Thyroid gland (tissue), 4 donors: ENCODE measurements around the gene DEPDC1. TPM values are rescaled to one million over a fixed set of nuclear protein-coding genes. Genes with fewer than 3 reads are reported as not detected.
"Not testable (repeated sequence)": the region's sequence is repeated elsewhere in the genome, so short reads cannot be mapped to it uniquely, and the experiment has no call there.

ENCODE experiments used
- DNase-seq, 2 donors: peaks; one replicate each; pipeline ENCODE4 v3.0.0-alpha.2; 2019
- H3K27ac ChIP-seq, 3 donors: fragments of 200-600 bp; sonication (generic); 1 replicate in 2 of 3; 2 replicates in 1 of 3; pipeline ENCODE4 v1.5.1; 2016 to 2019; ENCODE audit warnings: mild to moderate bottlenecking in 1 of 3, moderate library complexity in 1 of 3
- H3K27me3 ChIP-seq: fragments of 200-600 bp; sonication (generic); one replicate; pipeline ENCODE4 v1.5.1; 2019
- H3K36me3 ChIP-seq, 2 donors: fragments of 200-600 bp; sonication (generic); one replicate each; pipeline ENCODE4 v1.5.1; 2016 to 2019
- H3K4me1 ChIP-seq, 2 donors: fragments of 200-600 bp; sonication (generic); one replicate each; pipeline ENCODE4 v1.5.1; 2017 to 2019
- H3K4me3 ChIP-seq, 3 donors: fragments of 200-600 bp; sonication (generic); replicated peaks in 1 of 3; 1 replicate in 2 of 3; 2 replicates in 1 of 3; pipeline ENCODE4 v1.5.1; 2016; ENCODE audit warnings: mild to moderate bottlenecking in 1 of 3
- H3K9me3 ChIP-seq: fragments of 200-600 bp; sonication (generic); one replicate; pipeline ENCODE4 v1.5.1; 2017
- CTCF ChIP-seq, 6 experiments: fragments of 200-600 bp in 3 of 6; fragments of 450-650 bp in 3 of 6; sonication (generic) in 3 of 6; IDR thresholded peaks; one replicate each; pipeline ENCODE4 v1.5.1; 2016 to 2019; ENCODE audit warnings: antibody characterized with exemption in 6 of 6, mild to moderate bottlenecking in 2 of 6, inconsistent platforms in 1 of 6, moderate library complexity in 1 of 6
- POLR2A ChIP-seq, 2 donors: fragments of 450-650 bp; IDR thresholded peaks; one replicate each; pipeline ENCODE4 v1.6.1; 2017; ENCODE audit warnings: antibody characterized with exemption in 2 of 2, mild to moderate bottlenecking in 2 of 2, moderate library complexity in 1 of 2
- WGBS, 2 donors: methylation state at CpG; one replicate each; pipeline ENCODE4 v1.1.5; 2017; 5-methylcytosine and 5-hydroxymethylcytosine counted together
- intact Hi-C: fragments of 100-400 bp; cut with DNase I; formaldehyde crosslinking; loops from one replicate; pipeline ENCODE4 v1.15.1; 2023
- total RNA-seq, 4 donors: library from RNA; depleted of rRNA; stranded (reverse); fragments of >200 nt; gene quantifications; one replicate each; pipeline ENCODE4 v1.2.3, GENCODE V29; 2016

Gene DEPDC1
- total RNA-seq, 4 donors from 2014 or later, result 0.11 to 0.27 (median 0.13) TPM; not detected in 1

GRCh38 chr1:68503085-68503484 is 6.2 kb upstream of the DEPDC1 start:
- Histone ChIP-seq H3K27ac (no peak overlapping the region), H3K27me3 (no peaks in the 10 kb centered on the region), H3K4me3 (no peak overlapping the region), H3K4me1 (no peaks in the 10 kb centered on the region), H3K9me3 (no peaks in the 10 kb centered on the region), H3K36me3 (no peaks in the 10 kb centered on the region)
- intact Hi-C loops, result no loop called here
- DNase-seq, result no peak
- no peak for TF ChIP-seq CTCF (IDR thresholded peaks at IDR 0.05)
- TF ChIP-seq POLR2A (IDR thresholded peaks at IDR 0.05), result no peak

DNA sequence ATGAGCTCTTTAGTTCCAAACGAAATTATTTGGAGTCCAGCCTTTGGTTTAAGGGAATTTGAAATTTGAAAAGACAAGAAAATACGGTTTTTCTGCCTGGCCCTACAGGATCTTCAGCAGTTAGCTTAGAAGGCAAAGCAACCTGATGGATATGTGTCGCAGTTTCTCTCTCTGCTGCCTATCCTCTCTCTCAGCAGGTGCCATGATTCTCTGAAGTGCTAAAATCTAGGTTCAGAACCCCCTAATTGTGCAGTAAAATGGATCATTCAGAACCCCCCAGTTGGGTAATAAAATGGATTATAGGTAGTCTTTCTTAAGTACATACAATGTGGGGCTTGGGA is 446 bp upstream of the DEPDC1 start:
- Histone ChIP-seq H3K36me3 (no peaks in the 10 kb centered on the region), H3K27me3 (no peaks in the 10 kb centered on the region), H3K4me1 (peaks cover 9 to 10% of the 10 kb centered on the region in 2 donors), H3K9me3 (no peaks in the 10 kb centered on the region), H3K4me3 (peak overlapping the region in 2 of 3 donors; percentile 0 to 54), H3K27ac (peak overlapping the region; percentile 4 to 49 (median 8))
- TF ChIP-seq POLR2A (IDR thresholded peaks at IDR 0.05) (no peak), CTCF (IDR thresholded peaks at IDR 0.05) (no peak)
- no peak for DNase-seq
- WGBS, 2 donors, result 7 to 11% methylated on average over 3 of the region's 3 CpGs
- intact Hi-C loops, result no loop called here

DNA sequence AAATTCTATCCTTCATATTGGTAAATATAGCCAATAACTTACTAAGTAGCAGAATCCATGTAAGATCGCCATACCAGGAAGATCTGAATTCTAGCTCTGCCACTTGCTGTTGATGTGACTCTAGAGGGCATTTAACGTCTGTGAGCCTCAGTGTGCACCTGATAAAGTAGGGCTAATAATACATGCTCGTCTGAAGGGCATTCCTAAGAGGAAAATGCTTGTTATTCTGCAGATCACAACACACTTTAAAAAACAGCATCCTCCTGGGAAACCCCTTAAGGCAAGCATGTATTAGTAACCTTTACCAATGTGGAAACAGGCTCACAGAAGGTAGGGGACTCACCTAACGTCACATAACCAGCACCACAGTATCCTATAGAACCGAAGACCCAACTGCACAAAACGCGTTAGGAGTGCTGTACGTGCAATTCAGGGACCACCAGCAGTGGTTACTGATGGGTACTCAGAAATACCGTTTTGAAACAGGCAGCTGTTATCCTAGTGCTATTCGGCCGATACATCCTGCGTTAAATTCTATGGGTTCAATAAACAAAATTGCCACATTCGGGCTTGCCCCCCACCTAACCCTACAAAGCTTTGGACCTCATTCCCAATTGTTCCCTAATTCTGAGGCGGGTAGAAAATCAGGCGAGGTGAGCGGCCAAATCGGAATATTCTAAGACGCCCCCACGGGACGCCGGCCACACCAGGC is 758 bp downstream of the DEPDC1 start:
- intact Hi-C loops, result no loop called here
- WGBS, 2 donors, result 15 to 18% methylated on average over 20 to 21 of the region's 21 CpGs
- Histone ChIP-seq H3K4me1 (peaks cover 9 to 10% of the 10 kb centered on the region in 2 donors), H3K27ac (no peak overlapping the region), H3K9me3 (no peaks in the 10 kb centered on the region), H3K36me3 (no peaks in the 10 kb centered on the region), H3K4me3 (peak overlapping the region in 2 of 3 donors; percentile 34 to 54), H3K27me3 (no peaks in the 10 kb centered on the region)
- DNase-seq, result no peak
- TF ChIP-seq CTCF (IDR thresholded peaks at IDR 0.05), result no peak
- no peak for TF ChIP-seq POLR2A (IDR thresholded peaks at IDR 0.05)

DNA sequence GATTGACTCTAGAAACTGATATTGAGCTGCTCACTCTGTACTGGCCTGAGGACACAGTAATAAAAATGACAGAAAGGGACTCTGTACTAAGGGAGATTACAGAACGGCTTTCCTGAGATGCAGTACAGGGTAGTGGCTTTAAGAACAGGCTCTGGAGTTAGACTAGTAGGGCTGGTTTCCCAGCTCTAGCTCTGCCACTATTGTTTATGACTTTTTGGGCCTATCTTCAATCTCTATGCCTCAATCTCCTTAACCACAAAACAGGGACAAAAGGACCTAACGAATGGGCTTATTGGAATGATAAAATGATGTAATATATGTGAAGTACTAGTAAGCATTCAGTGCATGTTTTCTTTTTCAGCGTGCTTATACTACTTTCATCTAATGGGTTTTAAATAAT is 1.4 kb downstream of the DEPDC1 start:
- TF ChIP-seq POLR2A (IDR thresholded peaks at IDR 0.05), result no peak
- no peak for TF ChIP-seq CTCF (IDR thresholded peaks at IDR 0.05)
- DNase-seq, result no peak
- Histone ChIP-seq H3K27me3 (no peaks in the 10 kb centered on the region), H3K4me1 (peaks cover 9 to 10% of the 10 kb centered on the region in 2 donors), H3K9me3 (no peaks in the 10 kb centered on the region), H3K27ac (no peak overlapping the region), H3K36me3 (no peaks in the 10 kb centered on the region), H3K4me3 (no peak overlapping the region)
- WGBS, 2 donors, result 91 to 92% methylated on average over 3 of the region's 3 CpGs
- intact Hi-C loops, result no loop called here

DNA sequence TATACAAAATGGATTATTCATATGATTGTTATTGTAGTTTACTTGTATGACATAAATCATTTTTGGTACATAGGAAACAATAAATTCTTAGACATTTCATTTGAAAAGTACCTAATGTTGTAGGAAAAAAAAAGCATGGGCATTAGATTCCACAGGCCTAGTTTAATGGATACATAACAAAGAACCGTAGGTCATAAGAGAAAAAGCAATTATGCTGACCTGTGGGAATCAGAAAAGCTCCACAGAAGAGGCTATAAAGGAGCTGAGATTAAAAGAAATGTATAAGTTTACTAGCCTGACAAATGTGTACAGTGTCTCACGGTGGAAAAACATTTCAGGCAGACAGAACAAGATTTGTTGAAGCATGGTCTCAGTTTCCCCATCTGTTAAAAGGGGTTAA is 3.7 kb downstream of the DEPDC1 start:
- H3K27ac ChIP-seq, result no peak overlapping the region
- 87% methylated on average over 2 of the region's 2 CpGs for WGBS, 2 donors
- intact Hi-C loops, result no loop called here
- peaks cover 9 to 10% of the 10 kb centered on the region in 2 donors for H3K4me1 ChIP-seq
- H3K36me3 ChIP-seq, result no peaks in the 10 kb centered on the region
- no peaks in the 10 kb centered on the region for H3K9me3 ChIP-seq
- no peak for TF ChIP-seq POLR2A (IDR thresholded peaks at IDR 0.05)
- no peak for TF ChIP-seq CTCF (IDR thresholded peaks at IDR 0.05)
- DNase-seq, result no peak
- H3K4me3 ChIP-seq, result no peak overlapping the region
- no peaks in the 10 kb centered on the region for H3K27me3 ChIP-seq

DNA sequence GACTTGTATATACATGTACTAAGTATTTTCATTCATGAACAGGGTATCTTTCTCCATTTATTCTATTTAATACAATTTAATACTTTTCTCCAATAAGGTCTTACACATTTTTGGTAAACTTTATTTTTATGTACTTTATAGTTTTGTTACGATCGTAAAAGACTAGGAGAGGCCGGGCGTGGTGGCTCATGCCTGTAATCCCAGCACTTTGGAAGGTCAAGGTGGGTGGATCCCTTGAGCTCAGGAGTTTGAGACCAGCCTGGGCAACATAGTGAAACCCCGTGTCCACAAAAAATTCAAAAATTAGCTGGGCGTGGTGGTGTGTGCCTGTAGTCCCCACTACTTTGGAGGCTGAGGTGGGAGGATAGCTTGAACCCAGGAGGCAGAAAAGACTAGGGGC is 4.6 kb downstream of the DEPDC1 start:
- intact Hi-C loops, H3K27me3 ChIP-seq, H3K4me3 ChIP-seq, H3K4me1 ChIP-seq, H3K36me3 ChIP-seq, H3K27ac ChIP-seq, DNase-seq, H3K9me3 ChIP-seq: not testable (repeated sequence)
- 97 to 98% methylated on average over 6 of the region's 6 CpGs for WGBS, 2 donors
